ENCODE results near the gene ATAD5. TPM values are rescaled to one million over a fixed set of nuclear protein-coding genes. Genes with fewer than 3 reads are reported as not detected.
A peak's percentile ranks its signal among the peaks of the same experiment; 100 is the strongest.

ATAD5 gene
- total RNA-seq, 1 donor from 2014 or later, result 1.6 TPM

DNA sequence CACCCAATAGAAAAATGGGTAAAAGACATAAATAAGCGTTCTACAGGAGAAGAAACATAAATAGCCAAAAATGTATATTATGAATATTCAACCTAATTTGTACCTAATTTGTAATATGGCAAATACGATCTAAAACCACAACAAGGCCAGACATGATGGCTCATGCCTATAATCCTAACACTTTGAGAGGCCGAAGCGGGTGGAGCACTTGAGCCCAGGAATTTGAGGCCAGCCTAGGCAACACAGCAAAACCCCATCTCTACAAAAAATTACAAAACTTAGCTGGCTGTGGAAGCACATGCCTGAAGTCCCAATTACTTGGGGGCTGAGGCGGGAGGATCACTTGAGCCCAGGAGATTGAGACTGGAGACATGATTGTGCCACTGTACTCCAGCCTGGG lies 37.4 kb upstream of the ATAD5 start:
- DNase-seq, result no peak
- Histone ChIP-seq H3K4me1 (no peaks in the 10 kb centered on the region), H3K27ac (no peak overlapping the region), H3K9me3 (no peaks in the 10 kb centered on the region), H3K36me3 (peaks cover 96% of the 10 kb centered on the region), H3K4me3 (no peak overlapping the region), H3K27me3 (ENCODE audit: low read depth) (no peaks in the 10 kb centered on the region)
- intact Hi-C loops (cut with DNase I), result no loop called here
- TF ChIP-seq, protein P1, sequence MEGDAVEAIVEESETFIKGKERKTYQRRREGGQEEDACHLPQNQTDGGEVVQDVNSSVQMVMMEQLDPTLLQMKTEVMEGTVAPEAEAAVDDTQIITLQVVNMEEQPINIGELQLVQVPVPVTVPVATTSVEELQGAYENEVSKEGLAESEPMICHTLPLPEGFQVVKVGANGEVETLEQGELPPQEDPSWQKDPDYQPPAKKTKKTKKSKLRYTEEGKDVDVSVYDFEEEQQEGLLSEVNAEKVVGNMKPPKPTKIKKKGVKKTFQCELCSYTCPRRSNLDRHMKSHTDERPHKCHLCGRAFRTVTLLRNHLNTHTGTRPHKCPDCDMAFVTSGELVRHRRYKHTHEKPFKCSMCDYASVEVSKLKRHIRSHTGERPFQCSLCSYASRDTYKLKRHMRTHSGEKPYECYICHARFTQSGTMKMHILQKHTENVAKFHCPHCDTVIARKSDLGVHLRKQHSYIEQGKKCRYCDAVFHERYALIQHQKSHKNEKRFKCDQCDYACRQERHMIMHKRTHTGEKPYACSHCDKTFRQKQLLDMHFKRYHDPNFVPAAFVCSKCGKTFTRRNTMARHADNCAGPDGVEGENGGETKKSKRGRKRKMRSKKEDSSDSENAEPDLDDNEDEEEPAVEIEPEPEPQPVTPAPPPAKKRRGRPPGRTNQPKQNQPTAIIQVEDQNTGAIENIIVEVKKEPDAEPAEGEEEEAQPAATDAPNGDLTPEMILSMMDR (IDR thresholded peaks at IDR 0.05), result no peak
- no peak for ATAC-seq

DNA sequence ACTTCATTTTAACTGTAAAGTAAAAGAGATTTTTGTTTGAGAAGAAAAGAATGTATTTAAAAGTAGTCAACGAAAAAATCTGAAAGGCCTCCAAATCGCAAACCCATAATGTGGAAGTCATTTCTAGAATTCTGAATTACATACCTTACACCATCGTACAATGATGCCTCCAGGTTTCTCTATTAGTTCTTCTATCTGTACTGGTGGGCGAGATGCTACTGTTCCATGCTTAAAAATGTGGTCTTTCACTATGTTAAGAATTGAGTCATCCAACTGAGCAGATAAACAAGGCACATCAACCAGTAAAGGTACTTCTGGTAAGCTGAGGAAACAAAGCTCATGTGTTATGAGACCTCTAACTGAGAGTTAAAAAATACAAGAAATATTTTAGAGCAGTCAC lies 35.8 kb upstream of the ATAD5 start:
- ATAC-seq (no peak), DNase-seq (no peak)
- intact Hi-C loops (cut with DNase I), result no loop called here
- no peak overlapping the region for H3K27ac ChIP-seq
- TF ChIP-seq, protein P1 (IDR thresholded peaks at IDR 0.05), result no peak
- H3K36me3 ChIP-seq, result peaks cover 96% of the 10 kb centered on the region
- no peaks in the 10 kb centered on the region for H3K27me3 ChIP-seq (ENCODE audit: low read depth)
- no peaks in the 10 kb centered on the region for H3K9me3 ChIP-seq
- H3K4me3 ChIP-seq, result no peak overlapping the region
- no peaks in the 10 kb centered on the region for H3K4me1 ChIP-seq

DNA sequence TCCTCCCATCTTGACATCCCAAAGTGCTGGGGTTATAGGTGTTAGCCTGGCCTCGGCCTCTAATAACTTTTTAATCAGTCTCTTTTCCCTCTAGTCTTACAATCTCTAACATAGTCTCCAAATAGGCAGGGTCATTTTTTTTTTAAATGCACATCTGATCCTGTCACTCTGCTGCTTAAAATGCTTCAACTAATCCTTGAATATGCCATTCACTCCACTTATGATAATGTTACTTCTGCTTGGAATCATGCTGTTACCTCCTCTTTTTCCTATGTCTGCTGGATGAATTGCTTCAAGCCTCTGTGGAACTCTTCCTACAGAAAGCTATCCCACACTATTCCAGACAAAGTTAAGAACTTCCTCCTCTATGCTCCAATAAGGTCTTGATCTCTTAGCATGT lies 30.1 kb upstream of the ATAD5 start:
- H3K9me3 ChIP-seq, result no peaks in the 10 kb centered on the region
- TF ChIP-seq, protein P1 (IDR thresholded peaks at IDR 0.05), result no peak
- no peak overlapping the region for H3K4me3 ChIP-seq
- DNase-seq (no peak), ATAC-seq (no peak)
- no peak overlapping the region for H3K27ac ChIP-seq
- H3K36me3 ChIP-seq, result peaks cover 80% of the 10 kb centered on the region
- intact Hi-C loops (cut with DNase I), result no loop called here
- H3K4me1 ChIP-seq, result peaks cover 5% of the 10 kb centered on the region
- no peaks in the 10 kb centered on the region for H3K27me3 ChIP-seq (ENCODE audit: low read depth)

DNA sequence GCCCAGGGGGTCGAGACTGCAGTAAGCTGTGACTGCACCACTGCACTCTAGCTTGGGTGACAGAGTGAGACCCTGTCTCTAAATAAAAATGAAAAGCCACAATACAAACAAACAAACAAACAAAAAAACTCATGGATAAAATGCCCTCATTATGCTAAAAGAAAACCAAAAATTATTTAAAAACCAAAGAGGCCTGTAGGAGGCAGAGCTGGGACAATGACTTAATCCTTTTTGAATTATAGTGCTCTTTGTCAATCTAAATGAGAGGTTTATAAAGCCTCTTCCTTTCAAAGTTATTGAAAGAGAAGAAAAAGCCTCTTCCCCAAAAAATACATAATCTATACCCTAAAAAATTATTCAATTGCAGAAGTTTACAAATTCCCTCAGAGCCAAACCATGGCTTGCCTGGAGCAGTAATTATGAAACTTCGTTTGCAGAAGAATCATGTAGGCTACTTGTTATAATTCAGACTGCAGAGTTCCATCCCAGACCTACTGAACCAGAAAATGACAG lies 25.8 kb upstream of the ATAD5 start:
- Histone ChIP-seq H3K27me3 (ENCODE audit: low read depth) (no peaks in the 10 kb centered on the region), H3K9me3 (no peaks in the 10 kb centered on the region), H3K4me1 (peaks cover 41% of the 10 kb centered on the region), H3K27ac (no peak overlapping the region), H3K4me3 (no peak overlapping the region), H3K36me3 (peaks cover 49% of the 10 kb centered on the region)
- intact Hi-C loops (cut with DNase I), result no loop called here
- DNase-seq (no peak), ATAC-seq (no peak)
- TF ChIP-seq, protein P1 (IDR thresholded peaks at IDR 0.05), result peak; percentile 27

DNA sequence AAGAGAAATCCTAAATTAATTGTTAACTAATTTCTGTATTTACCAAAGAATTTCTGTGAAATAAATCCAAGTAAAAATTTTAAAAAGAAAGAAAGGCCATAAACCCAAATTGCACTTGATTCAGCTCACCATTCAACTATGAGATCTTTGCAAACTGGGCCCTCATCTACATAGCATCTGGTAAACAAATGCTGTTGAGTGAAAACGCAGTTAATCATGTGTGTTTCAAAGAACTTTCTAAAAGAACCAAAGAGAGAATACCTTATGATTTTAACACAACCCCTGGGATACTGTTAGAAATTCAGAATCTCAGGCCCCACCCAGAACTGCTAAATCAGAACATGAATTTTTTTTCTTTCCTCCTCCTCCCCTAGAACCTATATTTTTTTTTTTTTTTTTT lies 23.9 kb upstream of the ATAD5 start:
- no peak for DNase-seq
- TF ChIP-seq, protein P1 (IDR thresholded peaks at IDR 0.05), result no peak
- Histone ChIP-seq H3K4me1 (peaks cover 48% of the 10 kb centered on the region), H3K36me3 (peaks cover 30% of the 10 kb centered on the region), H3K27me3 (ENCODE audit: low read depth) (no peaks in the 10 kb centered on the region), H3K27ac (no peak overlapping the region), H3K4me3 (no peak overlapping the region), H3K9me3 (no peaks in the 10 kb centered on the region)
- intact Hi-C loops (cut with DNase I), result no loop called here
- no peak for ATAC-seq

Data from lower lobe of right lung (tissue), 2 donors.